GM12864 (cell line): ENCODE measurements around the gene SFMBT2.
"Not testable (repeated sequence)": the region's sequence is repeated elsewhere in the genome, so short reads cannot be mapped to it uniquely, and the experiment has no call there.

Experiments
- DNase-seq: peaks from one replicate; pipeline ENCODE4 v3.0.0-alpha.2; 2011; ENCODE audit warnings: low read depth
- H3K4me3 ChIP-seq: 2 replicates; pipeline ENCODE4 v1.5.1; 2011; ENCODE audit warnings: mild to moderate bottlenecking, low read depth, low read length, control low read depth
- CTCF ChIP-seq: IDR thresholded peaks from 2 replicates; pipeline ENCODE4 v1.5.1; 2011; ENCODE audit warnings: low read depth, mild to moderate bottlenecking, moderate library complexity, low read length, control low read depth, inconsistent platforms; ENCODE audit errors: missing control alignments

The SFMBT2 gene

GRCh38 chr10:7225133-7225532, 185.7 kb downstream of the SFMBT2 start:
- H3K4me3 ChIP-seq, result no peak overlapping the region
- no peak for DNase-seq
- no peak for TF ChIP-seq CTCF

DNA sequence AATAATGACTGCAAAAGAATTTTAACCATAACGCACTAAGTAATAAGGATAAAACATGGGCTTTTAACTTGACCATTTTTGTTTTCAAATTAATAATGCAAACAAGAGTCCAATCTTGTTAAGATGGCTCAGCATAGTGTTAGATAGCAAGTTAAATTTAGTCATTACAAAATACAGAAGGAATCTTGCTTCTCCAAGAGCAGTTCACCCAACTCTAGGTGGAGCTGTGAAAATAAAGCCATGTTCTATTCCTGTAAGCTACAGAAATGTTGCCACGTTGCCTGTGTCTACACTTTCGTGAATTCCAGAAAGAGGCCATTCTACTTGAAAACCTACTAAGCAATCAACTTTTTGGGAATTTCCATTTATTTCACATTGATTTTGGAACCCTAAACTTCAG, 191.9 kb downstream of the SFMBT2 start:
- no peak for DNase-seq
- H3K4me3 ChIP-seq, result no peak overlapping the region
- no peak for TF ChIP-seq CTCF

- DNase-seq, H3K4me3 ChIP-seq: not testable (repeated sequence)
These were observed 198.1 kb downstream of the SFMBT2 start for GRCh38 chr10:7212696-7213095.

GRCh38 chr10:7211857-7212577, 198.8 kb downstream of the SFMBT2 start:
- TF ChIP-seq CTCF, result no peak
- no peak overlapping the region for H3K4me3 ChIP-seq
- DNase-seq, result no peak

- DNase-seq, result no peak
- no peak for TF ChIP-seq CTCF
- no peak overlapping the region for H3K4me3 ChIP-seq
These were observed 200.3 kb downstream of the SFMBT2 start for GRCh38 chr10:7210516-7210915.

DNA sequence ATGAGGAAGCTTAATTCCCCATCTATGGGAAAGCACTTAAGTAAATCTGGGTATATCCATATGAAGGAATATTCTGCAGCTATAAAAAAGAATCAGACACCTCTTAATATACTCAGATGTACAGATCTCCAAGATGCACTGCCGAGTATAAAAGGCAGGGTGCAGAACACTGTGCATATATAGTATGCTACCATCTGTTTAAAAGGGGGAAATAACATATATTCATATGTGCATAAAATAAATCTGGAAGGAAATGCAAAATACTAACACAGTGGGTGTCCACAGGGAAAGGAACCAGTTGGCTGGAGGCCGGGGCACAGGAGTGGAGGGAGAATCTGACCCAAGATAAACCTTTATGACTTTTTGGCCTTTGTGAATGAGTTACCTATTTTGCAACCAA, 201.4 kb downstream of the SFMBT2 start:
- H3K4me3 ChIP-seq, result no peak overlapping the region
- TF ChIP-seq CTCF, result no peak
- DNase-seq, result no peak

GRCh38 chr10:7206412-7207100, 204.3 kb downstream of the SFMBT2 start:
- H3K4me3 ChIP-seq, result no peak overlapping the region
- TF ChIP-seq CTCF, result no peak
- no peak for DNase-seq
